CD4-positive, alpha-beta T cell treated with Interleukin-15 for 1 hour (primary cell): ENCODE data around the gene MTA1.

Source experiments
- DNase-seq: peaks from one replicate; pipeline ENCODE4 v3.0.0-alpha.2; 2020

MTA1 gene

GRCh38 chr14:105411017-105411941, 8.3 kb upstream of the MTA1 start:
- no peak for DNase-seq

- DNase-seq: no peak
These were observed 7.4 kb upstream of the MTA1 start for GRCh38 chr14:105411985-105412770.

- no peak for DNase-seq
These were observed 6.7 kb upstream of the MTA1 start for GRCh38 chr14:105412771-105413543.

GRCh38 chr14:105413544-105413886, 6.1 kb upstream of the MTA1 start:
- no peak for DNase-seq

- peak; percentile 59 for DNase-seq
These were observed 4.9 kb upstream of the MTA1 start for GRCh38 chr14:105414456-105415371.

- no peak for DNase-seq
These were observed 3.9 kb upstream of the MTA1 start for GRCh38 chr14:105415481-105416428.

GRCh38 chr14:105416671-105417070, 3.0 kb upstream of the MTA1 start:
- no peak for DNase-seq

- no peak for DNase-seq
These were observed 1.9 kb upstream of the MTA1 start for GRCh38 chr14:105417690-105418121.

GRCh38 chr14:105418269-105419194, 1.1 kb upstream of the MTA1 start:
- DNase-seq: no peak

GRCh38 chr14:105420101-105420973, 710 bp downstream of the MTA1 start:
- no peak for DNase-seq

- no peak for DNase-seq
These were observed 1.5 kb downstream of the MTA1 start for GRCh38 chr14:105420974-105421674.

GRCh38 chr14:105421723-105422615, 2.3 kb downstream of the MTA1 start:
- DNase-seq: no peak

- DNase-seq: no peak
These were observed 3.3 kb downstream of the MTA1 start for GRCh38 chr14:105422695-105423487.

GRCh38 chr14:105423488-105424195, 4.0 kb downstream of the MTA1 start:
- no peak for DNase-seq

GRCh38 chr14:105424861-105425260, 5.2 kb downstream of the MTA1 start:
- no peak for DNase-seq
